ENCODE results near the gene MOGAT1.

MOGAT1 gene

GRCh38 chr2:222724208-222724607 lies 52.8 kb downstream of the MOGAT1 start:
- TF ChIP-seq CTCF (IDR thresholded peaks at IDR 0.05; ENCODE audit: extremely low read depth, missing control alignments): no peak
- DNase-seq (ENCODE audit: low spot score): no peak

DNA sequence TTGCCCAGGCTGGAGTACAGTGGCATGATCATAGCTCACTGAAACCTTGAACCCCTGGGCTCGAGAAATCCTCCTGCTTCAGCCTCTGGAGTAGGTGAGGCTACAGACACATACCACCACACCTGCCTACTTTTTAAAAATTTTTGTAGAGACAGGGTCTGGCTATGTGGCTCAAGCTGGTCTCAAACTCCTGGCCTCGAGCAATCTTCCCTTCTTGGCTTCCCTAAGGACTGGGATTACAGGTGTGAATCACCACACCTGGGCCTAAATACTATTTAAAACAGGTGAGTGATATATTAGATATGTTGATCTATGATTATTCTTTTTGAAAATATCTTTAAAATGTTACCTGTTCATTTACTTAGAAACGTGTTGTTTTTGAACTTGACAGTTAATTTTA lies 57.2 kb downstream of the MOGAT1 start:
- TF ChIP-seq CTCF (IDR thresholded peaks at IDR 0.05; ENCODE audit: extremely low read depth, missing control alignments): no peak
- DNase-seq (ENCODE audit: low spot score): no peak

DNA sequence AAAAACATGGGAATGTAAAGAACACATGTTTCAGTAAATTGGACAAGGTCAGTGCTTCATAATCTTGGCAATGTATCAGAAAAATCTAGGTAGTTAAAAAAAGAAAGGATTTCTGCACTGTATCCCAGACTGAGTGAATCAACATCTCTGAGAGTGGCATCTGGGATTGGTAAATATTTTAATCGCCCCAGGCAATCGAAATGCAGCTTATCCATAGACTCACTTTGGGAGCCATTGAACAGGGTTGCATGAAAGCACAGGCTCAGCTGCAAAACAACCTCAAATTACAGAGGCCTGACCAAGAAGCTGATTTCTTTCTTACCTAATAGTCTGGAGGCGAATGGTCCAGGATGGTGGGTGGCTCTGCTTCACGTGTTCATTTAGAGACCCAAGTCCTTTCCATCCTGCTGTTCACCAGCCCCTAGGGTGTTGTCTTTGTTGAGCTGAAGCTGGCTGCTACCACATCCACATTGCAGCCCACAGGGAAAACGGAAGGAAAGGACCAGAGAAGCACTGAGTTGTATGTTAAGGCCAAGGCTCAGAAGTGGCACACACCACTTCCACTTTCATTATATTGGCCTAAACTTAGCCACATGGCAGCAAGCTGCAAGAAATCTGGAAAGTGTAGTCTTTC lies 59.0 kb downstream of the MOGAT1 start:
- no peak for DNase-seq (ENCODE audit: low spot score)
- no peak for TF ChIP-seq CTCF (IDR thresholded peaks at IDR 0.05; ENCODE audit: extremely low read depth, missing control alignments)

GRCh38 chr2:222731201-222731621 lies 59.8 kb downstream of the MOGAT1 start:
- no peak for DNase-seq (ENCODE audit: low spot score)

GRCh38 chr2:222732489-222733178 lies 61.2 kb downstream of the MOGAT1 start:
- no peak for DNase-seq (ENCODE audit: low spot score)

More at GRCh38 chr2:222731201-222731621, 59.8 kb downstream of the MOGAT1 start:
- no peak for TF ChIP-seq CTCF (IDR thresholded peaks at IDR 0.05; ENCODE audit: extremely low read depth, missing control alignments)

GRCh38 chr2:222733470-222733845 lies 62.0 kb downstream of the MOGAT1 start:
- no peak for DNase-seq (ENCODE audit: low spot score)

More at GRCh38 chr2:222732489-222733178, 61.2 kb downstream of the MOGAT1 start:
- TF ChIP-seq CTCF (IDR thresholded peaks at IDR 0.05; ENCODE audit: extremely low read depth, missing control alignments): no peak

More at GRCh38 chr2:222733470-222733845, 62.0 kb downstream of the MOGAT1 start:
- no peak for TF ChIP-seq CTCF (IDR thresholded peaks at IDR 0.05; ENCODE audit: extremely low read depth, missing control alignments)
